Mesodermal cell (in vitro differentiated cells): Measurements from ENCODE around the gene SELENON.

Source experiments
- H3K27ac ChIP-seq: 2 replicates; pipeline ENCODE4 v1.7.0; 2013; ENCODE audit warnings: mild to moderate bottlenecking, low read depth, low read length, moderate library complexity; ENCODE audit not compliant: severe bottlenecking
- H3K36me3 ChIP-seq: 2 replicates; pipeline ENCODE4 v1.7.1; 2013; ENCODE audit warnings: mild to moderate bottlenecking, low read length, moderate library complexity; ENCODE audit not compliant: control insufficient read depth, insufficient read depth
- H3K4me1 ChIP-seq: one replicate; pipeline ENCODE4 v1.7.1; 2013; ENCODE audit warnings: mild to moderate bottlenecking, low read length; ENCODE audit not compliant: insufficient read depth, control insufficient read depth, poor library complexity, severe bottlenecking
- H3K4me3 ChIP-seq: 2 replicates; pipeline ENCODE4 v1.7.0; 2013; ENCODE audit warnings: low read length, control low read depth, mild to moderate bottlenecking; ENCODE audit not compliant: insufficient read depth, poor library complexity, severe bottlenecking; ENCODE audit errors: extremely low read depth
- H3K9me3 ChIP-seq: 2 replicates; pipeline ENCODE4 v1.7.1; 2013; ENCODE audit warnings: mild to moderate bottlenecking, low read length, moderate library complexity; ENCODE audit not compliant: control insufficient read depth
- WGBS, 2 experiments: methylation state at CpG; one replicate each; pipeline ENCODE4 v1.1.5; 2013; ENCODE audit warnings: missing lambda C conversion rate in 2 of 2; ENCODE audit not compliant: insufficient coverage in 2 of 2; 5-methylcytosine and 5-hydroxymethylcytosine counted together

The SELENON gene

DNA sequence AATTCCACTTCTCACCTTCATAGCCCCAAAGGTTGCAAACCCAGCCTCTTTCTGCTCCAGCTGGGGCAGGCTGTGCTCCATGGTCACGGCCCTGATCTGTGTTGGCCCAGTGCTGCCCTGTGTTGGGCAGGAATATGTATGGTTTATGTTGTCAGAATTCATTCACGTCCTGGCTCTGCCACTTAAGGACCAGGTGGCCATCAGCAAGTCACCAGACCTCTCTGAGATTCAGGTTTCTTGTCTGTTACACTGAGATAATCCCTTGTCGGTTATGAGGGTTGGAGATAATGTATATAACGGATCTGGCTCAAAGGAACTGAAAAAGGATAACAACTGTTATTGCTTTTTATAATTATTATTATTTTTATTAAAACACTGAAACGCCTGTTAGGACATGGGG, 39.1 kb upstream of the SELENON start:
- no peaks in the 10 kb centered on the region for H3K9me3 ChIP-seq
- no peaks in the 10 kb centered on the region for H3K36me3 ChIP-seq
- no peak overlapping the region for H3K4me3 ChIP-seq
- peaks cover 12% of the 10 kb centered on the region for H3K4me1 ChIP-seq
- H3K27ac ChIP-seq = no peak overlapping the region
- WGBS, 2 experiments = 86% methylated on average over 2 of the region's 5 CpGs; no CpG with 5 or more reads in 1 of the 2 experiments

- no peaks in the 10 kb centered on the region for H3K9me3 ChIP-seq
- no peak overlapping the region for H3K27ac ChIP-seq
- WGBS, 2 experiments = 91 to 97% methylated on average over 9 to 10 of the region's 10 CpGs
- H3K4me3 ChIP-seq = no peak overlapping the region
- peaks cover 6% of the 10 kb centered on the region for H3K4me1 ChIP-seq
- H3K36me3 ChIP-seq = no peaks in the 10 kb centered on the region
These were observed 36.5 kb upstream of the SELENON start for GRCh38 chr1:25763493-25763892.

GRCh38 chr1:25765136-25765922, 34.7 kb upstream of the SELENON start:
- Histone ChIP-seq H3K9me3 (no peaks in the 10 kb centered on the region), H3K27ac (no peak overlapping the region), H3K4me1 (peaks cover 6% of the 10 kb centered on the region), H3K4me3 (no peak overlapping the region), H3K36me3 (no peaks in the 10 kb centered on the region)
- 87 to 88% methylated on average over 4 to 7 of the region's 8 CpGs for WGBS, 2 experiments

GRCh38 chr1:25765923-25766589, 33.9 kb upstream of the SELENON start:
- H3K4me1 ChIP-seq = peaks cover 6% of the 10 kb centered on the region
- no peak overlapping the region for H3K27ac ChIP-seq
- 86 to 89% methylated on average over 8 to 11 of the region's 13 CpGs for WGBS, 2 experiments
- H3K36me3 ChIP-seq = no peaks in the 10 kb centered on the region
- no peaks in the 10 kb centered on the region for H3K9me3 ChIP-seq
- no peak overlapping the region for H3K4me3 ChIP-seq

DNA sequence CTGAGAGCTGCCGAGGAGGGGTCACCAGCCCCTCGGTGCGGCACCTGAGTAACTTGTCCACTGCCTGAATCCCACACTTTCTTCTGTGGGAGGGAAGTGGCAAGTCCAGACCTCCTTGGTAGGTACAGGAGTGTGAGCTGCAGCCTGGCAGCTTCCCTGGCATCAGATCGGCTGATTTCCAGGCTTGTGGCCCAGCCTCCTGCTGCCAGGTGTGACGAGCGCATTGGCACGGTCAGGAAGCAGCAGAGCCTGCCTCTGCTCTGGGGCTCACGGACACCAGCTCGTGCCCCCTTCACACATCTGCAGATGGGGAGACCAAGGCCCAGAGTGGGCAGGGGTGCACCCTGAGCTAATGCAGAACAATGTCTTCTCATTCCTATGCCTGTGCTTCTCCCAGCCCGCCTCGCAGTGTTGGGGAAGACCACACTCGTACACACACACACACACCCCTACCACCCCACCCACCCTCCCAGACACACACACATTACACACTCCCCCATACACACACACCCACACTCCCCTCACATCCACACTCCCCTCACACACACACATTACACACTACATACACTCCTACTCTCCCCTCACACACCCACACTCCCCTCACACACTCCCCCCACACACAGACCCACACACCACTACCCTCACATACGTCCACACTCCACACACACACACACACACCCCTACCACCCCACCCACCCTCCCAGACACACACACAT, 33.1 kb upstream of the SELENON start:
- no peak overlapping the region for H3K4me3 ChIP-seq
- H3K36me3 ChIP-seq = no peaks in the 10 kb centered on the region
- H3K27ac ChIP-seq = no peak overlapping the region
- WGBS, 2 experiments = 88 to 89% methylated on average over 12 to 13 of the region's 13 CpGs
- no peaks in the 10 kb centered on the region for H3K9me3 ChIP-seq
- H3K4me1 ChIP-seq = peaks cover 6% of the 10 kb centered on the region

GRCh38 chr1:25767437-25767770, 32.6 kb upstream of the SELENON start:
- peaks cover 6% of the 10 kb centered on the region for H3K4me1 ChIP-seq
- H3K27ac ChIP-seq = no peak overlapping the region
- H3K9me3 ChIP-seq = no peaks in the 10 kb centered on the region
- no peak overlapping the region for H3K4me3 ChIP-seq
- H3K36me3 ChIP-seq = no peaks in the 10 kb centered on the region

- Histone ChIP-seq H3K4me1 (peaks cover 15% of the 10 kb centered on the region), H3K36me3 (no peaks in the 10 kb centered on the region), H3K4me3 (no peak overlapping the region), H3K27ac (no peak overlapping the region), H3K9me3 (no peaks in the 10 kb centered on the region)
- 88 to 100% methylated on average over 1 to 2 of the region's 2 CpGs for WGBS, 2 experiments
These were observed 31.0 kb upstream of the SELENON start for GRCh38 chr1:25768999-25769398.

DNA sequence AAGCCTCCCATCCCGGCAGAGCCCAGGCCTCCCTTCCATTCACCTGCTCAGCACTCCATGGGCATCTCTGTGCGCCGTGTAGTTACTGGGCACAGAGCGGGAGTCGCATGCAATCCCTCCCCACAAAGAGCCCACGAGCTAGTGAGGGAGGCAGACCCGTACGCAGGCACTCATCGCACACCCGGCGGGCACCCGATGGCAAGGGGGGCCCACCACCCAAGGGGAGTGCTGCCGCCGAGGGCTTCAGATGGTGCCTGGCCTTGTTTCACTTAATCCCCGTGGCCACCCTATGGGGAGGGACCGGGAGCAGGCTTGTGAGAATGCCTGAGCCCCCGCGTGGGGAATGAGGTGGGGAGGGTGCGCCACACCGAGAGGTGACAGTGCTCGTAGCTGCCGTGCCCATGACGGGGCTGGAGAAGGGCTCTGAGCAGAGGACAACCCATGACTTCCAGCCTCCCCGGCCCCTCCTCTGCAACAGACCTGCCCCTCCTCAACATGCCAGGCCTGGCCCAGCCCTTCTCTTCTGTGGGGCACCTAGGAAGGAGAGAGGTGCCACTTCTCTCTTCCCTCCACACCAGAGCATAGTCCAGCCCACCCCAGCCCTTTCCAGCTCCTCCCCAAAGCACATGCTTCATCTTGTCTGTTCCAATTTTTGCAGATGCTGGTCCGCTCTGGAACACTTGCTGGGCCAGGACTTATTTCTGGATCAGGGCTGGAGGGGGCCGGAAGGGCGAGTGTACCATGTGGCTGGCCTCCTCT, 30.2 kb upstream of the SELENON start:
- Histone ChIP-seq H3K9me3 (no peaks in the 10 kb centered on the region), H3K4me3 (no peak overlapping the region), H3K27ac (no peak overlapping the region), H3K36me3 (no peaks in the 10 kb centered on the region), H3K4me1 (peaks cover 17% of the 10 kb centered on the region)
- 93 to 95% methylated on average over 19 to 26 of the region's 27 CpGs for WGBS, 2 experiments

GRCh38 chr1:25770541-25771220, 29.3 kb upstream of the SELENON start:
- Histone ChIP-seq H3K4me1 (peaks cover 20% of the 10 kb centered on the region), H3K27ac (peak overlapping the region; percentile 61), H3K4me3 (no peak overlapping the region), H3K36me3 (no peaks in the 10 kb centered on the region), H3K9me3 (no peaks in the 10 kb centered on the region)
- WGBS, 2 experiments = 76 to 93% methylated on average over 11 of the region's 14 CpGs
